SH-SY5Y (cell line): ENCODE measurements around the gene DLG2.

Source experiments
- GATA2 ChIP-seq: IDR thresholded peaks from 2 replicates; pipeline ENCODE4 v1.6.1; 2011; ENCODE audit warnings: mild to moderate bottlenecking, low read depth, low read length
- GATA3 ChIP-seq: IDR thresholded peaks from 2 replicates; pipeline ENCODE4 v1.6.1; 2011; ENCODE audit warnings: low read depth, mild to moderate bottlenecking, low read length, moderate library complexity

DNA sequence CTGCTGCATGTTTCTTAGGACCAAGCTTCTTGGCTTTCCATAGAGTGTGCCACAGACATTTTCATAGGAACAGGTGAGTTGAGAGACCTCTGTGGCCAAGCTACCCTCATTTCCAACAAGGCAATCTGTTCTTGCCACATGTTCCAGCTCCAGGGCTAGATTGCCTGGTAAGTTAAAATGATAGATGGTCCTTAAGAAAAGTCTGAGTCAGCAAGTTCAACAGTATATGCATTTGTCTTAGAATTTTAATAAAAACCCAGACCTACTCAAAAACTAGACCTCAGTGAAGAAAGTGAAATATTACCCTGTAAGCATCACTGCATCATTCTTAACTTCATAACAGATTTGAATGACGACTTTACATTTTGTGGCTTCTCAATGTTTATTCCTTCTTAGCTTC is 1123.6 kb downstream of the DLG2 start:
- TF ChIP-seq GATA2 = no peak
- TF ChIP-seq GATA3 = no peak
